Thyroid gland (tissue), 4 donors: ENCODE measurements around the gene S1PR5. TPM values are rescaled to one million over a fixed set of nuclear protein-coding genes. Genes with fewer than 3 reads are reported as not detected.
A peak's percentile ranks its signal among the peaks of the same experiment; 100 is the strongest.

Source experiments
- DNase-seq, 2 donors: peaks; one replicate each; pipeline ENCODE4 v3.0.0-alpha.2; 2019
- H3K27ac ChIP-seq, 3 donors: fragments of 200-600 bp; sonication (generic); 1 replicate in 2 of 3; 2 replicates in 1 of 3; pipeline ENCODE4 v1.5.1; 2016 to 2019; ENCODE audit warnings: mild to moderate bottlenecking in 1 of 3, moderate library complexity in 1 of 3
- H3K27me3 ChIP-seq: fragments of 200-600 bp; sonication (generic); one replicate; pipeline ENCODE4 v1.5.1; 2019
- H3K36me3 ChIP-seq, 2 donors: fragments of 200-600 bp; sonication (generic); one replicate each; pipeline ENCODE4 v1.5.1; 2016 to 2019
- H3K4me1 ChIP-seq, 2 donors: fragments of 200-600 bp; sonication (generic); one replicate each; pipeline ENCODE4 v1.5.1; 2017 to 2019
- H3K4me3 ChIP-seq, 3 donors: fragments of 200-600 bp; sonication (generic); replicated peaks in 1 of 3; 1 replicate in 2 of 3; 2 replicates in 1 of 3; pipeline ENCODE4 v1.5.1; 2016; ENCODE audit warnings: mild to moderate bottlenecking in 1 of 3
- H3K9me3 ChIP-seq: fragments of 200-600 bp; sonication (generic); one replicate; pipeline ENCODE4 v1.5.1; 2017
- POLR2A ChIP-seq, 2 donors: fragments of 450-650 bp; IDR thresholded peaks; one replicate each; pipeline ENCODE4 v1.6.1; 2017; ENCODE audit warnings: antibody characterized with exemption in 2 of 2, mild to moderate bottlenecking in 2 of 2, moderate library complexity in 1 of 2
- WGBS, 2 donors: methylation state at CpG; one replicate each; pipeline ENCODE4 v1.1.5; 2017; 5-methylcytosine and 5-hydroxymethylcytosine counted together
- intact Hi-C: fragments of 100-400 bp; cut with DNase I; formaldehyde crosslinking; loops from one replicate; pipeline ENCODE4 v1.15.1; 2023
- total RNA-seq, 4 donors: library from RNA; depleted of rRNA; stranded (reverse); fragments of >200 nt; gene quantifications; one replicate each; pipeline ENCODE4 v1.2.3, GENCODE V29; 2016
- TF ChIP-seq, protein P1 (sequence below), 6 experiments: fragments of 200-600 bp in 3 of 6; fragments of 450-650 bp in 3 of 6; sonication (generic) in 3 of 6; IDR thresholded peaks; one replicate each; pipeline ENCODE4 v1.5.1; 2016 to 2019; ENCODE audit warnings: antibody characterized with exemption in 6 of 6, mild to moderate bottlenecking in 2 of 6, inconsistent platforms in 1 of 6, moderate library complexity in 1 of 6

Gene S1PR5
- total RNA-seq, 4 donors from 2014 or later = 0.22 to 0.59 (median 0.27) TPM; not detected in 1

DNA sequence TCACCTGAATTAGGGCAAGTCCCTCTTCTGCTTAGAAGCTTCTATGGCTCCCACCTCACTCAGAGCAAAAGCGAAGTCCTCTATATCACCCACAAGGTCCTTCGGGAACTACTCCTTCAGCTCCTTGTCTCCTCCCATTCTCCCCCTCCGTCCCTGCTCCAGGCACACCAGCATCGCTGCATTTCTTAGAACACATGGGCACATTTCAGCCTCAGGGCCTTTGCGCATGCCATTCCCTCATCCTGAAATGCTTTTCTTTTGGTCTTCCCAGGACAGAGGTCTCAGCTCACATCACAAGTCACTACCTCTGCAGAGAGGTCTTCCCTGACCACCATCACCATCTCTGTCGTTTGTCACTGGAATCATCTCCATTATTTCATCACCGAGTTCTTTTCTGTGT lies 4.0 kb downstream of the S1PR5 start:
- H3K27me3 ChIP-seq = peaks cover 11% of the 10 kb centered on the region
- H3K27ac ChIP-seq = no peak overlapping the region
- WGBS, 2 donors = 85% methylated on average over 7 of the region's 7 CpGs
- H3K4me3 ChIP-seq = no peak overlapping the region
- H3K4me1 ChIP-seq = peaks cover 14 to 20% of the 10 kb centered on the region in 2 donors
- no peak for DNase-seq
- TF ChIP-seq, protein P1, sequence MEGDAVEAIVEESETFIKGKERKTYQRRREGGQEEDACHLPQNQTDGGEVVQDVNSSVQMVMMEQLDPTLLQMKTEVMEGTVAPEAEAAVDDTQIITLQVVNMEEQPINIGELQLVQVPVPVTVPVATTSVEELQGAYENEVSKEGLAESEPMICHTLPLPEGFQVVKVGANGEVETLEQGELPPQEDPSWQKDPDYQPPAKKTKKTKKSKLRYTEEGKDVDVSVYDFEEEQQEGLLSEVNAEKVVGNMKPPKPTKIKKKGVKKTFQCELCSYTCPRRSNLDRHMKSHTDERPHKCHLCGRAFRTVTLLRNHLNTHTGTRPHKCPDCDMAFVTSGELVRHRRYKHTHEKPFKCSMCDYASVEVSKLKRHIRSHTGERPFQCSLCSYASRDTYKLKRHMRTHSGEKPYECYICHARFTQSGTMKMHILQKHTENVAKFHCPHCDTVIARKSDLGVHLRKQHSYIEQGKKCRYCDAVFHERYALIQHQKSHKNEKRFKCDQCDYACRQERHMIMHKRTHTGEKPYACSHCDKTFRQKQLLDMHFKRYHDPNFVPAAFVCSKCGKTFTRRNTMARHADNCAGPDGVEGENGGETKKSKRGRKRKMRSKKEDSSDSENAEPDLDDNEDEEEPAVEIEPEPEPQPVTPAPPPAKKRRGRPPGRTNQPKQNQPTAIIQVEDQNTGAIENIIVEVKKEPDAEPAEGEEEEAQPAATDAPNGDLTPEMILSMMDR (IDR thresholded peaks at IDR 0.05) = no peak
- no peak for TF ChIP-seq POLR2A (IDR thresholded peaks at IDR 0.05)
- intact Hi-C loops = no loop called here
- H3K36me3 ChIP-seq = no peaks in the 10 kb centered on the region
- H3K9me3 ChIP-seq = no peaks in the 10 kb centered on the region

GRCh38 chr19:10510301-10510802 lies 6.9 kb downstream of the S1PR5 start:
- H3K27ac ChIP-seq = no peak overlapping the region
- H3K9me3 ChIP-seq = no peaks in the 10 kb centered on the region
- intact Hi-C loops = no loop called here
- H3K27me3 ChIP-seq = peaks cover 4% of the 10 kb centered on the region
- H3K4me3 ChIP-seq = no peak overlapping the region
- H3K4me1 ChIP-seq = peaks cover 3 to 7% of the 10 kb centered on the region in 2 donors
- TF ChIP-seq POLR2A (IDR thresholded peaks at IDR 0.05) = no peak
- TF ChIP-seq, protein P1 (IDR thresholded peaks at IDR 0.05) = peak; percentile 17 to 68 (median 40)
- WGBS, 2 donors = 5 to 11% methylated on average over 13 of the region's 15 CpGs
- no peaks in the 10 kb centered on the region for H3K36me3 ChIP-seq
- DNase-seq = no peak

GRCh38 chr19:10508707-10509106 lies 8.5 kb downstream of the S1PR5 start:
- Histone ChIP-seq H3K36me3 (no peaks in the 10 kb centered on the region), H3K4me3 (no peak overlapping the region), H3K4me1 (peaks cover 0 to 3% of the 10 kb centered on the region in 2 donors), H3K27me3 (no peaks in the 10 kb centered on the region), H3K27ac (no peak overlapping the region), H3K9me3 (no peaks in the 10 kb centered on the region)
- WGBS, 2 donors = 92 to 95% methylated on average over 3 of the region's 3 CpGs
- TF ChIP-seq, protein P1 (IDR thresholded peaks at IDR 0.05) = no peak
- TF ChIP-seq POLR2A (IDR thresholded peaks at IDR 0.05) = no peak
- intact Hi-C loops = loop anchor here (10.0 kb wide), 1 partner anchor 56 kb away; the partner anchor contains the start of genes CDKN2D and KRI1
- DNase-seq = no peak

GRCh38 chr19:10508036-10508435 lies 9.2 kb downstream of the S1PR5 start:
- 81 to 89% methylated on average over 16 of the region's 16 CpGs for WGBS, 2 donors
- Histone ChIP-seq H3K9me3 (no peaks in the 10 kb centered on the region), H3K27me3 (no peaks in the 10 kb centered on the region), H3K36me3 (no peaks in the 10 kb centered on the region), H3K4me3 (no peak overlapping the region), H3K4me1 (peaks cover 5 to 9% of the 10 kb centered on the region in 2 donors), H3K27ac (no peak overlapping the region)
- DNase-seq = no peak
- intact Hi-C loops = loop anchor here (10.0 kb wide), 1 partner anchor 57 kb away; the partner anchor contains the start of genes CDKN2D and KRI1
- TF ChIP-seq POLR2A (IDR thresholded peaks at IDR 0.05) = no peak
- TF ChIP-seq, protein P1 (IDR thresholded peaks at IDR 0.05) = no peak

DNA sequence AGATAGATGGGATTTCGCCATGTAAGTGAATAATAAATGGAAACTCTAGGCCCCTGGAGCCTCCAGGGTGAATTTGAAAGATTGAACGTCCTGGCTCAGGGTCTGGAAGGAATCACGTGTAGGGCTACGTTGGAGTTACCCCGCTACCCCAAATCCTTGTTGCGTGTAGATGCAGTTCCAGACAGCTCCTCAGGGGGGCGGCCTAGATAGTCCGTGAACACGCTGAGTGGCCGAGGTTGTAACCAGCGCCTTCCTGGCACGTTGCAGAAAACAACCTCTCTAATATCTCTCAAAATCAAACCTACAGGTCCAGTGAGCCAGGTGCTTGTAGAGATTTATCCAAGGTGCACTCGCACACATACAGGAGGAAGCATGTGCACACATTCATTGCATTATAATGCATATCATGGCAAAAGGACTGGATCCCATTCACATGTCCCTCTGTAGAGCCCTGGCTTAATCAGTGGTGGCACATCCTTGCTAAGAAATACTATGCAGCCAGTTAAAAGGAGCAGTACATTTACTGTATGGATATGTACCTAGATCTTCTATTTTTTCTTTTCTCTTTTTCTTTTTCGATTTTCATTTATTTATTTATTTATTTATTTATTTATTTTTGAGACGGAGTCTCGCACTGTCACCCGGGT lies 11.5 kb downstream of the S1PR5 start:
- Histone ChIP-seq H3K27ac (no peak overlapping the region), H3K4me3 (no peak overlapping the region), H3K4me1 (peaks cover 15 to 19% of the 10 kb centered on the region in 2 donors), H3K36me3 (no peaks in the 10 kb centered on the region), H3K9me3 (no peaks in the 10 kb centered on the region), H3K27me3 (no peaks in the 10 kb centered on the region)
- peak; percentile 70 to 80 for DNase-seq
- TF ChIP-seq, protein P1 (IDR thresholded peaks at IDR 0.05) = peak; percentile 62 to 85 (median 68)
- no peak for TF ChIP-seq POLR2A (IDR thresholded peaks at IDR 0.05)
- intact Hi-C loops = loop anchor here (10.0 kb wide), 1 partner anchor 59 kb away; the partner anchor contains the start of genes CDKN2D and KRI1
- WGBS, 2 donors = 29 to 30% methylated on average over 17 of the region's 17 CpGs
